CD4-positive, alpha-beta memory T cell (primary cell): ENCODE results near the gene MYH15. TPM values are rescaled to one million over a fixed set of nuclear protein-coding genes. Genes with fewer than 3 reads are reported as not detected.

Experiments used
- CTCF ChIA-PET: fragments of 350-600 bp; sonication (Branson Sonifier 250); formaldehyde crosslinking; loops from one replicate; lab custom pipeline; 2021; ENCODE audit warnings: inconsistent platforms; ENCODE audit not compliant: partially characterized antibody; lab: Charles Lee
- POLR2A ChIA-PET: fragments of 350-600 bp; sonication (Branson Sonifier 250); formaldehyde crosslinking; loops from one replicate; lab custom pipeline; 2021; ENCODE audit not compliant: partially characterized antibody; lab: Charles Lee
- DNase-seq, 5 donors: peaks; one replicate each; pipeline versions ENCODE4 v3.0.0 to v3.0.0-alpha.2; 2020 to 2022; ENCODE audit warnings: mixed read lengths in 1 of 5
- H3K27ac ChIP-seq: one replicate; pipeline ENCODE4 v1.7.0; 2013; ENCODE audit warnings: low read depth, low read length
- H3K27me3 ChIP-seq: 2 replicates; pipeline ENCODE4 v1.7.0; 2013; ENCODE audit warnings: mild to moderate bottlenecking, low read length, moderate library complexity; ENCODE audit not compliant: insufficient read depth
- H3K36me3 ChIP-seq: 2 replicates; pipeline ENCODE4 v1.7.0; 2013; ENCODE audit warnings: mild to moderate bottlenecking, low read length, moderate library complexity; ENCODE audit not compliant: insufficient read depth
- H3K4me1 ChIP-seq: 2 replicates; pipeline ENCODE4 v1.7.0; 2013; ENCODE audit warnings: mild to moderate bottlenecking, low read length, moderate library complexity; ENCODE audit not compliant: insufficient read depth
- H3K4me3 ChIP-seq, 2 donors: one replicate each; pipeline ENCODE4 v1.7.0; 2013; ENCODE audit warnings: low read length in 2 of 2, mild to moderate bottlenecking in 1 of 2
- H3K9me3 ChIP-seq, 2 donors: one replicate each; pipeline ENCODE4 v1.7.0; 2013; ENCODE audit warnings: low read length in 2 of 2, control low read depth in 1 of 2; ENCODE audit not compliant: control insufficient read depth in 1 of 2
- H3K27ac Mint-ChIP-seq, 7 donors: one replicate each; pipeline ENCODE4 v1.8.0; 2020 to 2021; ENCODE audit warnings: mixed read lengths in 7 of 7, mild to moderate bottlenecking in 6 of 7, inconsistent platforms in 3 of 7, moderate library complexity in 3 of 7
- H3K27me3 Mint-ChIP-seq, 2 donors: one replicate each; pipeline ENCODE4 v1.8.0; 2020 to 2021; ENCODE audit warnings: mixed read lengths in 2 of 2
- H3K36me3 Mint-ChIP-seq, 2 donors: one replicate each; pipeline ENCODE4 v1.8.0; 2020 to 2021; ENCODE audit warnings: mixed read lengths in 2 of 2, inconsistent platforms in 1 of 2, mild to moderate bottlenecking in 1 of 2
- H3K4me1 Mint-ChIP-seq, 4 donors: one replicate each; pipeline ENCODE4 v1.8.0; 2020 to 2021; ENCODE audit warnings: mixed read lengths in 4 of 4, mild to moderate bottlenecking in 1 of 4
- H3K4me3 Mint-ChIP-seq, 8 donors: one replicate each; pipeline ENCODE4 v1.8.0; 2020 to 2021; ENCODE audit warnings: mixed read lengths in 8 of 8, mild to moderate bottlenecking in 7 of 8, moderate library complexity in 6 of 8, inconsistent platforms in 3 of 8
- H3K9me3 Mint-ChIP-seq, 8 donors: one replicate each; pipeline ENCODE4 v1.8.0; 2020 to 2021; ENCODE audit warnings: mixed read lengths in 8 of 8, mild to moderate bottlenecking in 5 of 8, inconsistent platforms in 3 of 8, moderate library complexity in 1 of 8
- intact Hi-C: fragments of 100-400 bp; cut with micrococcal nuclease; formaldehyde crosslinking; loops from one replicate; pipeline ENCODE4 v1.15.1; 2023
- polyA plus RNA-seq, 2 donors: library from polyadenylated mRNA; unstranded; fragments of 300-500 nt; fragmentation: Illumina TruSeq; gene quantifications; one replicate each; pipeline ENCODE4 v1.2.3, GENCODE V29; 2021
- total RNA-seq, 2 experiments: library from RNA; stranded (reverse); gene quantifications; one replicate each; pipeline ENCODE4 v1.2.3, GENCODE V29; 2021

Gene MYH15
- total and polyA plus RNA-seq, 4 experiments from 2014 or later: 0.06 TPM; not detected in 3

DNA sequence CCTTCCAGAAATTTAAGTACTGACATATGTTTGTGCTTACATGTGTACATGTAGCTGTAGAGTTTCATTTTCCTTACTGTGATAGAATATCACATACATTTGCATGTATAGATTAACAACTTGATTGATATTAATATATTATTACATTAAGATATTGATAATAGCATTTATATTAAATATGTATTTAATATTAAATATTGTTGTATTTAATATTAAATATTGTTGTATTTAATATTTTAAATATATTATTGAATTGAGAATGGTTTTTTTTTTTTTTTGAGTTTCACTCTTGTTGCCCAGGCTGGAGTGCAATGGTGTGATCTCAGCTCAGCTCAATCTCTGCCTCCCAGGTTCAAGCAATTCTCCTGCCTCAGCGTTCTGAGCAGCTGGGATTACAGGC lies 76.5 kb downstream of the MYH15 start:
- CTCF ChIA-PET: no interaction called here
- POLR2A ChIA-PET: no interaction called here

DNA sequence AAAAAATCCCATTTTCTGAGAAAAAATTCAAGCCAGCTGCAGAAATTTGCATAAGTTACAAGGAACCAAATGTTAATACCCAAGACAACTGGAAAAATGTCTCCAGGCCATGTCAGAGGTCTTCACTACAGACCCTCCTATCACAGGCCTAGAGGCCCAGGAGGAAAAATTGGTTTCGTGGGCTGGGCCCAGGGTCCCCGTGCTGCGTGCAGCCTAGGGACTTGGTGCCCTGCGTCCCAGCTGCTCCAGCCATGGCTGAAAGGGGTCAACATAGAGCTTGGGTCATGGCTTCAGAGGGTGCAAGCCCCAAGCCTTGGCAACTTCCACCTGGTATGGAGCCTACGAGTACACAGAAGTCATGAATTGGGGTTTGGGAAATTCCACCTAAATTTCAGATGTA lies 78.0 kb downstream of the MYH15 start:
- no peak overlapping the region for H3K4me3 Mint-ChIP-seq

More for the DNA sequence above, 76.5 kb downstream of the MYH15 start:
- no peak overlapping the region for H3K4me3 ChIP-seq
- H3K27me3 ChIP-seq: no peaks in the 10 kb centered on the region
- Mint-ChIP-seq H3K27ac (no peak overlapping the region), H3K36me3 (peaks cover 0 to 5% of the 10 kb centered on the region in 2 donors), H3K4me3 (no peak overlapping the region), H3K27me3 (no peaks in the 10 kb centered on the region), H3K9me3 (peaks cover 0 to 18% (median 5%) of the 10 kb centered on the region in 8 donors), H3K4me1 (no peaks in the 10 kb centered on the region)
- H3K4me1 ChIP-seq: no peaks in the 10 kb centered on the region
- intact Hi-C loops: no loop called here
- H3K36me3 ChIP-seq: no peaks in the 10 kb centered on the region
- no peak overlapping the region for H3K27ac ChIP-seq
- DNase-seq: no peak
- H3K9me3 ChIP-seq: no peaks in the 10 kb centered on the region

DNA sequence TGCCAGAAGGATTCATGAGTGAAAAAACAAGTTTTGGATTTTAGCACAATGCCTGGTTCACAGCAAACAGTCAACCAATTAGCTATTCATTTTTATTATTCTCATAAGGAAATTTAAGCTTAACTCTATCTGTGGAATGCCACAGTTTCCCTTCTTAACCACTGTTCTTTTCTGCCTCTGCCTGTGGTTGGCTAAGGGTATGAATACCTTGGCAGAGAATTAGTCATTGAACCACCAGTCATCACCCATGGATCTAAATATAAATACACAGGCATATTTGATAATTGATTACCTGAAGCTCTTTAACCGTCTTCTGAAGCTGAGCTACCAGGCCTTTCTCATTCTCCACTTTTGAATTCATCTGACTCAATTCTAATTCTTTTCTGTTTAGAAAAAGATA lies 79.9 kb downstream of the MYH15 start:
- no peak overlapping the region for H3K27ac Mint-ChIP-seq
- no peaks in the 10 kb centered on the region for H3K4me1 ChIP-seq
- peaks cover 0 to 2% (median under 1%) of the 10 kb centered on the region in 4 donors for H3K4me1 Mint-ChIP-seq
- no peak overlapping the region for H3K4me3 Mint-ChIP-seq
- H3K27me3 ChIP-seq: no peaks in the 10 kb centered on the region
- H3K36me3 Mint-ChIP-seq: peaks cover 0 to 5% of the 10 kb centered on the region in 2 donors
- no peak for DNase-seq
- peaks cover 0 to 18% (median 5%) of the 10 kb centered on the region in 8 donors for H3K9me3 Mint-ChIP-seq
- ChIA-PET POLR2A (no interaction called here), CTCF (no interaction called here)
- intact Hi-C loops: no loop called here
- H3K4me3 ChIP-seq: no peak overlapping the region
- H3K9me3 ChIP-seq: no peaks in the 10 kb centered on the region
- H3K36me3 ChIP-seq: no peaks in the 10 kb centered on the region
- H3K27ac ChIP-seq: no peak overlapping the region
- H3K27me3 Mint-ChIP-seq: no peaks in the 10 kb centered on the region

More for the DNA sequence above, 78.0 kb downstream of the MYH15 start:
- Histone ChIP-seq H3K27ac (no peak overlapping the region), H3K9me3 (no peaks in the 10 kb centered on the region), H3K4me1 (no peaks in the 10 kb centered on the region), H3K4me3 (no peak overlapping the region), H3K27me3 (no peaks in the 10 kb centered on the region), H3K36me3 (no peaks in the 10 kb centered on the region)
- no peak for DNase-seq
- peaks cover 0 to 5% of the 10 kb centered on the region in 2 donors for H3K36me3 Mint-ChIP-seq
- intact Hi-C loops: no loop called here
- no peak overlapping the region for H3K27ac Mint-ChIP-seq
- H3K4me1 Mint-ChIP-seq: peaks cover 0 to 2% (median under 1%) of the 10 kb centered on the region in 4 donors
- peaks cover 0 to 18% (median 5%) of the 10 kb centered on the region in 8 donors for H3K9me3 Mint-ChIP-seq
- CTCF ChIA-PET: no interaction called here
- no peaks in the 10 kb centered on the region for H3K27me3 Mint-ChIP-seq
- POLR2A ChIA-PET: no interaction called here

DNA sequence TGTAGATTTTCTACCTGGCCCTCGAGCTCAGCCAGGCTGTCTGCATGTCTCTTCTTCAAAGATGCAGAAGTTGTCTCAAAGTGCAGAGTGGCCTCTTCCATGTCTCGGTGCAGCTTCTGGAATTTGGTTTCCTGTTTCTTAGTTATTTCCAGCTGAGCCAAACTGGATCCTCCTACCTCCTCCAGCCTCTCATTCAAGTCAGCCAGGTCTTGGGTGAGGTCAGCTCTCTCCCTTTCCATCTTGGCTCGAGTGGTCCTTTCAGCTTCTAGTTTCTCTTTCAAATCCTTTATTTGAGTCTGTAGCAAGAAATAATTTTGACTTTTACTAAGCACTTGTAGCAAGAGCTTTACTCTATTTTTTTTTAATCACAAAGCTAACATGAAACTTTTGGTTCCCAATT lies 81.8 kb downstream of the MYH15 start:
- Histone ChIP-seq H3K27ac (no peak overlapping the region), H3K4me1 (no peaks in the 10 kb centered on the region), H3K4me3 (no peak overlapping the region), H3K9me3 (no peaks in the 10 kb centered on the region), H3K27me3 (no peaks in the 10 kb centered on the region), H3K36me3 (no peaks in the 10 kb centered on the region)
- H3K36me3 Mint-ChIP-seq: peaks cover 0 to 3% of the 10 kb centered on the region in 2 donors
- H3K4me3 Mint-ChIP-seq: no peak overlapping the region
- no peaks in the 10 kb centered on the region for H3K27me3 Mint-ChIP-seq
- H3K9me3 Mint-ChIP-seq: peaks cover 0 to 18% (median 5%) of the 10 kb centered on the region in 8 donors
- H3K4me1 Mint-ChIP-seq: peaks cover 0 to 2% (median under 1%) of the 10 kb centered on the region in 4 donors
- ChIA-PET POLR2A (no interaction called here), CTCF (interaction anchor here (1.1 kb wide), 1 partner anchor 20 kb away, joined by 3 read pairs; no protein-coding TSS in a partner anchor)
- intact Hi-C loops: no loop called here
- peak overlapping the region in 2 of 7 donors; percentile 14 to 25 for H3K27ac Mint-ChIP-seq
- DNase-seq: no peak

DNA sequence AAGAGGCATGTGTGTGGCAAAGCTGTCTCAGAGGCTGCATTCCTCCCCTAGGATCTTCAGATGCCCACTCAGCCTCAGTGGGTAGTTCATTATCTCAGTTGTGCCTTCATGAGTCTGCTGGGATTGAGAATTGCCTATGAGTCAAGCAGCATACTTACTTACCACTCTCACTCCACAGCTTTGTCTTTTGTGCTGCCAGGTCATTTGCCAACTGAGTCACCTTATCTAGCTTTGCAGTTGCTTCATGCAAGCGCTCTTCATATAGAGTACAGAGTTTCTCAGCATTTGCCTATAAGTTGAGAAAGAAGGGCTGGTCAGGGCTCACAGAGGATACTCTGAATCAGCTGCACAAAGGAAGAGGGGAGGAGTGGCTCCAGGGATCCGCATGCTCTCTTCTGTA lies 89.5 kb downstream of the MYH15 start:
- POLR2A ChIA-PET: no interaction called here
- intact Hi-C loops: no loop called here
- H3K27ac ChIP-seq: no peak overlapping the region
- H3K9me3 ChIP-seq: no peaks in the 10 kb centered on the region
- no peak overlapping the region for H3K4me3 Mint-ChIP-seq
- H3K4me3 ChIP-seq: no peak overlapping the region
- H3K36me3 ChIP-seq: no peaks in the 10 kb centered on the region
- H3K9me3 Mint-ChIP-seq: peaks cover 0 to 2% (median 0%) of the 10 kb centered on the region in 8 donors
- H3K4me1 ChIP-seq: no peaks in the 10 kb centered on the region
- H3K27me3 ChIP-seq: no peaks in the 10 kb centered on the region
- H3K27ac Mint-ChIP-seq: no peak overlapping the region
- CTCF ChIA-PET: interaction anchor here (1.2 to 2.1 kb wide), 3 partner anchors 11 to 493 kb away, joined by 4 to 7 read pairs (median 6); no protein-coding TSS in a partner anchor
- no peaks in the 10 kb centered on the region for H3K36me3 Mint-ChIP-seq
- H3K27me3 Mint-ChIP-seq: peaks cover 0 to 3% of the 10 kb centered on the region in 2 donors
- no peaks in the 10 kb centered on the region for H3K4me1 Mint-ChIP-seq
- no peak for DNase-seq

DNA sequence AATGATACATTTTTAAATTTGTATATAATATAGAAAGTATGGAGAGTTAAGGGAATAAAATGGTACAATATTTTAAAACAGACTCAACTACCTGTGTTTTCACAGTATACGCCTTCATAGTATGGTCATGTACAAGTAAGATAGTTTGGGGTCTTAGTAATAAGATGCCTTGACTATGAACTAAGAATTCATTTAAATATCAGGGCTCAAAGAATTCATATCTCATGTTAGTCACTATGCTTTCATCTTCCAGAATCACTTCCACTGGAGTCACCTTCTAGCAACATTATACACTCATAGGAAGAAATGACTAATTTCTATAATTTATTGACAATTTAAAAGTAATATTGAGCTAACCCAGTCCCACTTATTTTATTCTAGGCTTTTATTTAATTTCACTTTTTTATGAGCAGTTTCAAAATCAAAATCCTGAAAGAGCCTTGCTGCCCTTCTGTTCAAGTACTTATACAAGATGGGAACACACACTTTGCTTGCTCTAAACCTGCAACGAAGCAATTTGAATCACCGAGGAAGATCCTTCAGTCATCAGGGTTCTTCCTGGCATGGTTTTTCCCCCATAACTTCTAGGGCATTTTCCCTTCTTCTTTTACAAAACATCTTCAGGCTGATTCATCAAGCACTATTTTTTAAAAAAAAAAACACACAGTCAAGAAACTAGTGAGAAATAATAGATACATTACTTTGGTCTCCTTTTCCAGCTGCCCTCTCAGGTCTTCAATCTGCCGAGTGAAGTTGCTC lies 94.1 kb downstream of the MYH15 start:
- POLR2A ChIA-PET: no interaction called here
- H3K4me3 Mint-ChIP-seq: no peak overlapping the region
- Histone ChIP-seq H3K27ac (no peak overlapping the region), H3K4me1 (no peaks in the 10 kb centered on the region), H3K36me3 (no peaks in the 10 kb centered on the region), H3K9me3 (no peaks in the 10 kb centered on the region), H3K4me3 (no peak overlapping the region), H3K27me3 (no peaks in the 10 kb centered on the region)
- DNase-seq: no peak
- no peaks in the 10 kb centered on the region for H3K4me1 Mint-ChIP-seq
- H3K36me3 Mint-ChIP-seq: no peaks in the 10 kb centered on the region
- H3K27me3 Mint-ChIP-seq: peaks cover 0 to 1% of the 10 kb centered on the region in 2 donors
- H3K9me3 Mint-ChIP-seq: peaks cover 0 to 2% (median 0%) of the 10 kb centered on the region in 8 donors
- CTCF ChIA-PET: no interaction called here
- intact Hi-C loops: no loop called here
- H3K27ac Mint-ChIP-seq: no peak overlapping the region

DNA sequence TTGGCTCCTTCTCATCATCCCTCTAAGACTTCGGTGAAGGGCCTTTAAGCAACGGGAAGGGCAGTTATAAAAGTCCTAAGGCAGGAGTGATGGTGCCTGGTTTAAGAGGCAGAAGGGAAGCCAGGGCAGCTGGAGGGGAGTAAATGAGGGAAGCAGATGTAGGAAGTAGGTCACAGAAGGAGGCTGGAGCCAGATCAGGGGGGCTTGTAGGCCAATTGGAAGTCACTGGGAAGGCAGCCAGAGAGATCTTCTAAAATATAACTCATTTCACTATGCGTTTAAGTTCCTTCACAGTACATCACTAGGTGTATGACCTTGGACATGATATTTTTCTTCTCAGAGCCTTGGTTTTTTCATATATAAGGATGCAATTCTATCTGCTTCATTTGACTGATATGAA lies 94.7 kb downstream of the MYH15 start:
- CTCF ChIA-PET: no interaction called here
- Histone ChIP-seq H3K4me3 (no peak overlapping the region), H3K27ac (no peak overlapping the region), H3K9me3 (no peaks in the 10 kb centered on the region), H3K36me3 (no peaks in the 10 kb centered on the region), H3K4me1 (no peaks in the 10 kb centered on the region), H3K27me3 (no peaks in the 10 kb centered on the region)
- H3K27me3 Mint-ChIP-seq: peaks cover 0 to 1% of the 10 kb centered on the region in 2 donors
- H3K36me3 Mint-ChIP-seq: no peaks in the 10 kb centered on the region
- H3K4me3 Mint-ChIP-seq: no peak overlapping the region
- POLR2A ChIA-PET: no interaction called here
- peaks cover 0 to 2% (median 0%) of the 10 kb centered on the region in 8 donors for H3K9me3 Mint-ChIP-seq
- no peak for DNase-seq
- intact Hi-C loops: no loop called here
- no peaks in the 10 kb centered on the region for H3K4me1 Mint-ChIP-seq
- H3K27ac Mint-ChIP-seq: no peak overlapping the region
